GM12878 (cell line): Measurements from ENCODE around the gene NTM.

Experiments used
- ATF3 ChIP-seq: IDR thresholded peaks from 2 replicates; pipeline ENCODE4 v1.6.1; 2011; ENCODE audit warnings: low read depth, mild to moderate bottlenecking, low read length, moderate library complexity, borderline replicate concordance; ENCODE audit errors: extremely low read depth
- EZH2 ChIP-seq: IDR thresholded peaks from 2 replicates; pipeline ENCODE4 v1.6.1; 2012; ENCODE audit warnings: low read depth, mild to moderate bottlenecking, control low read depth, inconsistent platforms, low read length, borderline replicate concordance; ENCODE audit not compliant: control insufficient read depth
- POLR2A ChIP-seq: IDR thresholded peaks from 2 replicates; pipeline ENCODE4 v1.6.1; 2011; ENCODE audit warnings: low read depth, mild to moderate bottlenecking, low read length
- ZNF24 ChIP-seq: fragments of 450-650 bp; IDR thresholded peaks from 2 replicates; pipeline ENCODE4 v1.6.1; 2017; ENCODE audit warnings: antibody characterized with exemption, mild to moderate bottlenecking
- ZZZ3 ChIP-seq: IDR thresholded peaks from 2 replicates; pipeline ENCODE4 v1.6.1; 2011; ENCODE audit warnings: low read depth; ENCODE audit not compliant: control insufficient read depth, insufficient read length

GRCh38 chr11:131609921-131610320 lies 239.5 kb downstream of the NTM start:
- no peak for TF ChIP-seq ZZZ3
- no peak for TF ChIP-seq POLR2A
- no peak for TF ChIP-seq EZH2
- no peak for TF ChIP-seq ZNF24
- no peak for TF ChIP-seq ATF3
